ENCODE data around the gene DLEC1.

The DLEC1 gene

DNA sequence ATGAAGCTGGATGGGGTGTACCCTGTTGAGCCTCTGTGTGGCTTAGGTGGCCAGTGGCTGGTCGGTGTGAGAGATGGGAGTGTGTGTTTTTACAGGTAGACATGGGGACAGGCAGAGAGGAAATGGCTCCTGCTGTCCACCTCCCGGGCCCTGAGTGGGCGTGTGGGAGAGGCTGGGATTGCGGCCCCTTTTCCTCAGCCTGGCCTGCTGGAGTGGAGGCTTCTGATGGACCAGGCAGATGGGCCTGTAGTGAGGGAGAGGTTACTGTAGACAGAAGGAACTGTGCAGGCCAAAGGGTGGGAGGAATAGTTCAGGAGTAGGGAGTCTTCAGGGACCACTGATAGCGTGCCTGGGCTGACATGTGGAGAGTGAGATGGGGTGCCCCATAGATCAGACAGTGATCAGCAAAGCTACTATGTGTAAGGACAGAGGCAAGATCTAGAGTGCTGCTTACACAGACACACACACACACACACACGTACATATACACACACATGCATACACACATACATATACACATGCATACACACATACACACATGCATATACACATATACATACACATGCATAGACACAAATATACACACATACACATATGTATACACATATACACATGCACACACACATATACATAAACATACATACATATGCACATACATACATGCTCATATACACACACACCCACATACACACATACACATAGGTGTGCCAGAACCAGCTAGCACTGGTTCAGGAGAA lies 71.5 kb downstream of the DLEC1 start:
- DNase-seq = no peak

DNA sequence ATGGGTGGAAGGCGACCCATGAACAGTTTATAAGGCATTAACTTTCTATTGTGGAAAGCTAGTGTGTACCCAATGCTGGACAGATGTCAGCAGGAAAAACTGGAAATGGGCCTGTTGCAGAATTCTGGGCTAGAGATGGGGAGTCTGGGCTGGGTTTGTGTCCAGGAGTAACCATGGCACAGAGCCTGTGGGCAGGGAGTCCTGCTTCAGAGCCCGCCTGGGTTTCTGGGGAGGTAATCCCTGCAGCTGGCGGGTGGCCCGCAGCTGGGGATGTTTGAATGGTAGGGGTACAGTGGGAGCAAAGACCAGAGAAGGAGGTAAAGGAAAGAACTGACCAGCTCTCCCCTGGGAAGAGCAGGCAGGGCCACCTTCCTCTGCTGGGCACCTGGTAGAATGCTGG lies 72.2 kb downstream of the DLEC1 start:
- DNase-seq = no peak

DNA sequence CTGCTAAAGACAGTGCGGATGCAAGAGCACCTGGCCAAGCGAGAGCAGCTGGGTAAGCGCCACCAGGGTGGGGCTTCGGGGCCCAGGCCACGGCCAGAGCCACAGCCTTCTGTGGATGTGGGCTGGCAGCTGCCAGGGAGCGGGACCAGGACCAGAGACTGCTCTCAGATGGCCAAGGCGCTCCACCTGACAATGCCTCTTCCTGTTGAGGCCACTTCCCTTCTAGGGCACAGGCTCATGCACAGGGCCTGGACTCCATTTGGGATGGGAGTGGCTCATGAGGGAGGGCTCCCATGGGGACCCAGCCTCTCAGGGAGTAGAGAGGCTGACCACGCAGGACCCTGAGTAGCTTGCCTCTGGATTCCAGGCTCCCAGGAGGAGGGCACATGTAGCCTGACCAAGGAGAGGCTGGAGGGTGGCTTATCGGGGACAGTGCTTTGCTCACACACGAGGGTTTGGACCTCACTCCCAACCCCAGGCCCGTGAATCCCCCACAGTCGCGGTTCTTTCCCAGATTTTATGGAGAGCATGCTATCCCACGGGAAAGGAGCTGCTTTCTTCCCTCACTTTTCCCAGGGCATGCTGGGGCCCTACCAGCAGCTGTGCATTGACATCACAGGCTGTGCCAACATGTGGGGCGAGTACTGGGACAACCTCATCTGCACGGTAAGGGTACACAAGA lies 72.8 kb downstream of the DLEC1 start:
- DNase-seq = no peak

DNA sequence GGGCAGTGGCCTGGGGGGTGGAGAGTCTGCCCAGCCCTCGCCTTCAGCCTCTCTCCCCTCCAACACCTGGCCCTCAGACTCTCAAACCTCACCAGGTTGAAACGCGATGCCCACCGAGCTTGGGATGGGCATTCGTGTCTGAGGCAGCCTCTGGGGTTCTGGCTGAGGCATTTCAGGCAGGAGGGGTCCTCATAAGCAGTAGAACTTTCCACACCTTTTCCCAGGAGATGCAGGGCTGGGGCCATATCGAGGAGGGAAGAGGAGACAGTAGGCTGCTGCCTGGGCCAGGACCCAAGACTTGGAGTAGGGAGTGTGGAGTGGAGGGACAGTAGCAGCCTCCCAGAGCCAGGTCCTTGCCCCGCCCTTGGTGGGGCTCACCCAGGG lies 73.4 kb downstream of the DLEC1 start:
- no peak for DNase-seq

DNA sequence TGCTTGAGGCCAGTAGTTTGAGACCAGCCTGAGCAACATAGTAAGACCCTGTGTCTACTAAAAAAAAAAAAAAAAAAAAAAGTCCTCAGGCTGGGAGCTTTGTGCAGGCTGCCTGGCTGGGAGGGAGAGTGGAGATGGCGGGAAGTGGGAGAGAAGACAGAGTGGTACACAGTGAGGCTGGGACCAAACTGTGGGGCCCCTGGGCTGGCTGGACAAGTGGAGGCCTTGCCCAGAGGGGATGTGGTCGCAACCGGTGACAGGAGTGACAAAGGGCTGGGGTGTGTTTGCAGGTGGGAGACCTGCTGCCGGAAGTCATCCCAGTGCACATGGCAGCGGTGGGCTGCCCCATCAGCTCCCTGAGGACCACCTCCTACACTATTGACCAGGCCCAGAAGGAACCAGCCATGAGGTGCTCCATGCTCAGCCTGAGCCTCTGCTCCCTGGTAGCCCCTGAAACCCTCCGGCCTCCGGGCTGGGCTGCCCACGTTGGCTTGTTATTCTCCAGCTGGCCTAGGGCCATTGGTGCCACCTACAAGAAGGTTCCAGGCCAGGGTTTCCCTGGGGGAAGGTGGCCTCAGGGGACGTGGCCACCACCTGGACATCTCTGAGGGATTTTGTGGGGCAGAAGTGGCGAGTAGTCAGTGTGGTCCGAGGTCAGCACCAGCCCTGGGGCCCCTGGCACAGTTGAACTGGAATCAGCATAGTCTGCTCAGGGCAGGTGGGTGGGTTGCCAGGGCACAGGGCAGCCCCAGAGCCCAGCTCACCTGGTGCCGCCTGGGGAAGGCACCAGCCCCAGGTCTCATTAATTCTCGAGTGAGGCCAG lies 75.3 kb downstream of the DLEC1 start:
- no peak for DNase-seq

DNA sequence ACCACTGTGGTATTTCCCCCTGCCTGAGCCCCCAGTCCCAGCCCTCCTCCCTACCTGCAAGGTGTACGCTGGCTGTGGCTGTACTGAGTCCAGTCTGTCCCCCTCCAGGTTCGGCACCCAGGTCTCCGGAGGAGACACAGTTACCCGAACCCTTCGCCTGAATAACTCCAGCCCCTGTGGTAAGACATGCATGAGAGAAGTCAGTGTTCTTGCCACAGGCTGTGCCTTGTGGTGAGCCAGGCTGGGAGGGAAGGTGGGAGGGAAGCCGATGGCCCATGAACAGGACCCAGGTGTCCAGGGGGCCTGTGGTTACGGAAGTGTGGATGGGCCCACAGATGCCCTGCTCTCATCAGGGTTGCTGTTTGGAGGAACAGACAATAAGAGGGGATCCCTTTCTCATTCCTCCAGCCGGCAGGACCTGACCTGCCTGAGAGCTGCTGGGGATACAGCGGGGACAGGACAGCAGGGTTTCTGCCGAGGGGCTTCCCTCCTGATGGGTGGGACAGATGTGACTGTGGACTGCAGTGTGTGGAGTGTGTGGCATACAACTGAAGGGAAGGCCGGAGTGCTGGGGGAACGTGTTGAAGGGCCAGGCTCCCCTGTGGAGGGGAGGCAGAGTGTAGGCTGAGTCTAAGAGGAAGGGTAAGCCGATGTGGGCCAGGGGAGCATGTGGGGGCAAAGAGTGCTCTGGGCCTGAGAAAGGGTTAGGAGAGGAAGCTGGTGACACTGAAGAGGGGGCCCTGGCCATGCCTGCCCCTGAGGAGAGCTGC lies 76.1 kb downstream of the DLEC1 start:
- no peak for DNase-seq

DNA sequence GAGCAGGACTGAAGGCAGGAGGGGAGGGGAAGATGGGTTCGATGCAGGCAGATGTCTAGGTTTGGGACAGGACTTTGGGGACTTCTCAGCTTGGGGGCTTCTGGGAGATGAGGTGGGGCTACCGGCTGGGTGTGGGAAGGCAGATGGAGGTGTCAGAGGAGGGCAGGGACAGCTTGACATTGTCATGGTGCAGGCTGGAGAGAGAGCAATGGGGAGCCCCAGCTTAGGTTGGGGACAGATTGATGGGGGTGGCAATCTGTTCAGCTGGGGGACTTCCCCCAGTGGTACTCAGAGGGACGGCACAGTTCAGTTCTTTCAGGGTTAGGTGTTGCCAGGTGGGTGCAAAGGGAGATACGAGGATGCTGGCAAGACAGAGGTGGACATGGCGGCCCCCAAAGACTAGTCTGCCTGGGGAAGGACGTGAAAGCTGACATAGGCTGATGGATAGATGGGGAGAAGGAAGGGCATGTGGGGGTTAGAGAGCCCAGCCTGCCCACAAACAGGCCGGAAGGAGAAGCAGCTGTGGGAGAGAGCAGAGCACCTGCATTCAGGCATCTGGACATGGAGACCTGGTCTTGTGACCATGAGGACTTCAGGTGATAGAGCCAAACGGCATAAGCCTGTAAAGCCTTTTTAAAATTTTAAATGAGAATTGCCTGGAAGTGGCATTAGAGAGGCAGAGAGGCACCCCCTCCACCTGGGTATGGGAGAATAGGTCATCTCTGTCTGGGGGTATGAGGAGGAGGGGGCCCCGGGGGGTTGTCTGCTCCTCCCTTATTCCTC lies 76.8 kb downstream of the DLEC1 start:
- no peak for DNase-seq

DNA sequence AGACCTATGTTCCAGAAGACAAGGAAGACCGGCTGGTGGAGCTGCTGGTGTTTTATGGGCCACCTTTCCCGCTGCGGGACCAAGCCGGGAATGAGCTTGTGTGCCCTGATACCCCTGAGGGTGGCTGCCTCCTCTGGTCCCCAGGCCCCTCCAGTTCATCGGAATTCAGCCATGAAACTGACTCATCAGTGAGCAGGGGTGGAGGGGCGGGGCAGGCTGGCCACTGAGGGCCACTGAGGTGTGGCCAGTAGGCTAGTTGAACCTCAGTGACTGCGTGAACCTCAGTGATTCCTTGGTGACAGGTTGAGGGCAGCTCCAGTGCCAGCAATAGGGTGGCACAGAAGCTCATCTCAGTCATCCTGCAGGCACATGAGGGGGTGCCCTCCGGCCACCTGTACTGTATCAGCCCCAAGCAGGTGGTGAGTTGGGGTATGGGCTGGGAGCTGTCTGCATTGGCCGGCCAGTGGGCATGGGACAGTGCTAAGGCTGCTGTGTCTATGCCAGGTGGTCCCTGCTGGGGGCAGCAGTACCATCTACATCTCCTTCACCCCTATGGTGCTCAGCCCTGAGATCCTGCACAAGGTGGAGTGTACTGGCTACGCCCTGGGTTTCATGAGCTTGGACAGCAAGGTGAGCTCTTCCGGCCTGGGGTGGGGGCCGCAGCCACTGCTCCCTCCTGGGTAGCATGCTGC lies 77.6 kb downstream of the DLEC1 start:
- DNase-seq = no peak

DNA sequence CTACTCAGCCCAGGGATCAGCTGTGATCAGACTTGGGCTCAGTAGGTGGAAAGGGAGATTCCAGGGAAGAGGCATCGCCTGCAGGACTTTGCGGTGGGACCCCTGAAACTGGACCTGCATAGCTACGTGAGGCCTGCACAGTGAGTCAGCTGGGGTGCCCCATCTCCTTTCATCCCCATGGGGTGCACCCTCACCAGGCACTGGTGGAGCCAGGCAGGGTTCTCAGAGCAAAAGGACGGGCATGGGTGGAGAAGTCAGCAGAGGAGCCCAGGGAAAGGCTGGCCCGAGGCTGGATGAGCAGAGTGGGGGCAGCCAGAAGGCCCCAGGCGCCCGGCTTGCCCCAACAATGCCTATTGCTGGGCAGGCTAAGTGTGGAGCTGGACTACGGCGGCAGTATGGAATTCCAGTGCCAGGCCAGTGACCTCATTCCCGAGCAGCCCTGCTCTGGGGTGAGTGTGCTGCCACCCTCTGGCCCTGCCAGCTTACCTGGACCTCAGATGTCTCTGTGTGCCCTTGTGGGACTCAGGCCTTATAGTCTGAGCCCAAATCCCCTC lies 78.2 kb downstream of the DLEC1 start:
- no peak for DNase-seq

DNA sequence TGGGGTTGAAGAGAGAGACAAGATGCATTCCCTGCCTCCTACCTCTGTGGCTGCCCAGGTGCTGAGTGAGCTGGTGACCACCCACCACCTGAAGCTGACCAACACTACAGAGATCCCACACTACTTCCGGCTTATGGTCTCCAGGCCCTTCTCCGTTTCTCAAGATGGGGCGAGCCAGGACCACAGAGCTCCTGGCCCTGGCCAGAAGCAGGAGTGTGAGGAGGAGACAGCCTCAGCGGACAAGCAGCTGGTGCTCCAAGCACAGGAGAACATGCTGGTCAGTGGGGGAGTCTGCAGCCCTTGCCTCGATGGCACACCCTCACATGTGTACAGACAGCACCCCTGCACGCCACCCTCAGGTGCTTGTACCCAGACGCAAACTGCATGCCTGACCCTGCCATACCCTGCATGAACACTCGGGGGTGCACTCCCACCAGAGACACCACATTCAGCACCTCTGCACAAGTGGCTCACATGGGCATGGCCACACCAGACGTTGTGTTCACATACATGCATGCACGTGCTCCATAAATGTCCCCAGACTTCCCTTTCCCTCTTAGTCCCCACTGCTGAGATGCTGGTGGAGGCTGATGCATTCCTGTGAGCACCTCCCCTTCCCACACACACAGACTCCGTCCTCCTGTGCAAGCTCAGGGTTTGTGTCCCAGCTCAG lies 78.9 kb downstream of the DLEC1 start:
- no peak for DNase-seq

DNA sequence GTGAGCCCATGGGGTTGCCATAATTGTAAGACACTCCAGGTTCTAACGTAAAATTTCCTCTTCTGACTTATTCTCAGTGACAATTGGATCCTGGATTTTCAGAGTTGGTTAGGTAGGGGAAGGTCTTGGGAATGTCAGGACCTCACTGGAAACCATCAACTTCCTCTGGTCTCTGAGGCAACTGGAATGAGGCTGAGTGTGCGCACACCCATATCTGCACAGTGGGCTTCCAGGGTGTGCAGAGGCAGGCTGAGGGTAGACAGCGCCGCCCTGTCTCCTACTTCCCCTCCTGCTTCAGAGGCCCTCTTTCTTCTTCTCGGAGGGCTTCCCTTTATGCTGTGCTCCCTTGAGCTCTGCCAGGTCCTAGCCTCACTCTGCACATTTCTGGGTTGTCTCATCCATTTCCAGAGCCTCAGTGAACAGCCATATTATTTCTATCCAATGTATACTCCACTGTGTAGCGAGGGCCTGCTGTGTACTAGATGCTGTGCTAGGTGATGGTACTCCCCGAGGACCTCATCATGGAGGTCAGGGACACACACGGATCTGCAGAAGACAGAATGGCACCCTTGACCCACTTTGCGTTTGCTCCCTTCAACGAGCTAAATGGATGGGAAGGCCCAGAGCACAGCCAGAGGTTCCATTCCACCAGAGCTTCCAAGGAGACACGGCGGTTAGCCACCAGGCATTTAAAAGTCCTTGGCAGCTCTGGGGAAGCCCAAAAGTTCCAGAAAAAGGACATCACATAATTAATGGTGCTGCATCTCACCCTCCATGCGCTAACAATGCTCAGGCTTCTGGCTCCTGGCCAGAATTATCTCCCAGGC lies 79.6 kb downstream of the DLEC1 start:
- no peak for DNase-seq

DNA sequence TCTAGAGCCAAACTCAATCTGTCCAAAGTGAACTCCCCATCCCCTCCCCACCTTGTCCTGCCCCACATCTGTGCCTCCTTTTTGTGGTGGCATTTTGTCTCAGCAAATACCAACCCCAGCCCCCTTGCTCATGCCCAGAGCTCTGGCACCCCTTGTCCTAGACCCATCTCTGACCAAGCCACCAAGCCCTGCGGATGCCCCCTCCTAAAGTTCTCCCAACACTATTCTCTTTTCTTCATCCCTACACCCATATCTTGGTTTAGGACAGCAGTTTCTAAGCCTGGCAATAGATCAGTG lies 80.2 kb downstream of the DLEC1 start:
- DNase-seq = no peak

DNA sequence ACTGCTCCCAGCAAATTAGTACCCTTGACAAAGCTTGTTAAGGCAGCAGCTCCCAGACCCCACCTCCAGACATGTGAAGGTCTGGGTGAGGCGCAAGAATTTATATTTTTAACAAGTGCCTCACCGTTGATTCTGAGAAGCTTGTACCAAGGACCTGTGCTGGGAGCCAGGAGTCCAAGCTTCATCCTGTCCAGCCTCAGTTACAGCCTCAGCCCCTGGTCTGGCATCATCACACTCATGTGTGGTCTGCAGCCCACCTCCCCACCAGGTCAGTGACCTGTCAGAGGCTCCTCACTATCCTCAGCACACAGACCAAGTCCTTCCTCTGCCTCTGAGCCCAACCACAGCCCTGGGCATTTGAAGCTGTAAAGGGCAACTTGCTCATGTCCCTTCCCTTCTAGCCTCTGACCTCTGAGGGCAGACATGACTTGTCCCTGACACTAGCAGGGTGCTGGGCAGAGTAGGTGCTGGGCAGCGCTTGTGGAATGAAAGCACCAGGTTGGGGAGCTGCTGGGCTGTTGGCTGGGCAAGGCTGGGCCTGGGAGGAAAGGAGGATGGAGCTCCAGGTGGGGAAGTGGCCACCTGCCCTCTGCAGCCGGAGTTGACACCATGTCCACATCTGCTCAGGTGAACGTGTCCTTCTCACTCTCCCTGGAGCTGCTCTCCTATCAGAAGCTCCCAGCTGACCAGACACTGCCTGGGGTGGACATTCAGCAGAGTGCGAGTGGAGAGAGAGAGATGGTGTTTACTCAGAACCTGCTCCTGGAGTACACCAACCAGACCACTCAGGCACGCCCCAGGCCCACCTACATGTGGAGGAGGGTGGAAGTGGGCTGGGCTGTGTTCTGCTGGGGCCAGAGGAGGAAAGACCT lies 81.0 kb downstream of the DLEC1 start:
- DNase-seq = no peak

DNA sequence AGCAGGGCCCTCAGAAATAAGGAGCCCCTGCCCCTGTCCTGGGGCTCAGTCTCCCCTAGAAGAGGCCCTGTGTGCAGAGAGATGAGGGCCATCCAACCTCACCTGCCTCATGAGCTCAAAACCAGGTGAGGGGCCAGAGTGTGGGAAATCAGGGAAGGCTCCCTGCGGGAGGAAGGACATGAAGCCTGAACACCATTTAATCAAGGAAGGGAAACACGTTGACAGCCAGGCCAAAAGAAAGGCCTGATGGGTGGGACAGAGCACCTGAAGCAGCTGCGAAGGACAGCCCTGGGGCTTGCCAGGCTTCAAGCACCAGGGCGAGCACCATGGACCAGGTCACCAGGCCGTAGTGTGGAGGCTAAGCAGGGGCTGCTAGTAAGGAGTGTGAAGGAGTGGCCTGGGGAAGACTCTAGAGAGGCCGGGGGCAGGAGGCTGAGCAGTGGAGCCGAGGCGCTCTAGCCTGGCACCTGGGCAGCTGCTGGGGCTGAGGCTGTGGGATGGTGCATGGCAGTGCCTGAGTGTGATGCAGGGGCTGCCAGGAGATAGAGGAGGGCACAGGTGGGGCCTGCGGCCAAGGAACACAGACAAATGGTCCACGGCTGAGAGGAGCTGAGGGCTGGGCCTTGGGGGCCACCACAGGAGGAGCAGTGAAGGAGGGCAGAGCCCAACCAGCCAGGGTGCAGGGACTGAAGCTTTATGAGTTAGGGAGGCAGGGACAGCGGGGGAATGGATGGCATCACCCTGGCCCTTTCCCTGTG lies 81.9 kb downstream of the DLEC1 start:
- DNase-seq = no peak

DNA sequence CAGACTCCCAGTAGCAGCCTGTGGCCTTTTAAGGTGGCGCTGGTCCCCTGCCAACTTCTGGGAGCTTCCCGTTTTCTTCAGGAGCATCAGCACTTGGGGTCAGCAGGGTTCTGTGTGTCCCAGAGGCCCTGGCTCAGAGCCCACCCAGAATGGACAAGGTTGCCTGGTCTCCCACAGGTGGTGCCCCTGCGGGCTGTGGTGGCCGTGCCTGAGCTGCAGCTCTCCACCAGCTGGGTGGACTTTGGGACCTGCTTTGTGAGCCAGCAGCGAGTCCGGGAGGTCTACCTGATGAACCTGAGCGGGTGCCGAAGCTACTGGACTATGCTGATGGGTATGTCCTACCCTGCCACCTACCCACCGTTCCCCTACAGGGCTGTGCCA lies 82.4 kb downstream of the DLEC1 start:
- DNase-seq = no peak

DNA sequence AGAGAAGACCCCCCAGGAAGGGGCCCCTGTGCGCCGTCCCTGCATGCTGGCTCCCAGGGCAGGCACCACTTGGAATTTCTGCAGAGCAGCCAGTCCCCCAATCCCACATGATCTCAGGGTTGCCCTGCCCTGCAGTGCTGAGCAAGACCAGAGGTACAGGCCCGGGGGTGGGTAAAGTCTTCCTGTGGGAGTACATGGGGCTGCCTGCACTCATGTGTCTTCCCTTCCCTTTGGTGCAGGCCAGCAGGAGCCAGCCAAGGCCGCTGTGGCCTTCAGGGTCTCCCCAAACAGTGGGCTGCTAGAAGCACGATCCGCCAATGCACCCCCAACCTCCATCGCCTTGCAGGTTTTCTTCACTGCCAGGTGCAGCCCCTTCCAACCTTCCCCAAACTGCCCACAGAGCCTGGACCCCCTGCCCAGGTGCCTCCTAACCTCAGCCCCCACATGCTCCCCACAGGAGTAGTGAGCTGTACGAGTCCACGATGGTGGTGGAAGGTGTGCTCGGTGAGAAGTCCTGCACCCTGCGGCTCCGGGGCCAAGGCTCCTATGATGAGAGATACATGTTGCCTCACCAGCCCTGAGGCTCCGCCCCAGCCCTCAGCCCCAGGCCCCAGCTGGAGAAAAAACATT lies 82.9 kb downstream of the DLEC1 start:
- DNase-seq = no peak

DNA sequence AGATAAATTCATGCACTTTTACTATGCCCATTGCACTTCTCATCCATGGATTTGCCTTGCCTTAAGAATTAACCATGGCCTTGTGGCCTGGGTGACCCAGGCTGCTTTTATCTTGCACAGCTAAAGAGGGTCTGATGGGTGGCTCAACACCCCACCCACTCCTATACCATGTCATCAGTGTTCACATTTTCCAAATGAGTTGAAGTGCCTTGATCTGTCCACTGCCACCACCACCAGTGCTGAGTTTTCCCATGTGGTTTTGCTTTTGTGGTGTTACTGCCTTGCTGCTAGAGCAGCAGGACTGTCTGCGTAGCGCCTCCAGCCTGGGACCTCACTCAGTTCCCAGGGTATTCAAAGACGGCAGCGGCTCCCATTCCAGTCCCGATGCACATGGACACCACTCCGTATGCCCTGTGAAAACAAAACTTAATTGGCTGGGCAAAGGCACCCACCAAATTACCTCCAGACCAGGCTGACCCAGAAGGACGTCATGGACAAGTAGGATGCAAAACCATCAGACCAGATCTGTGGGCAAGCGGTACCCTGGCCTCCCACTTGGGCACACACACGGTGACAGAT lies 83.8 kb downstream of the DLEC1 start:
- DNase-seq = no peak
